ENCODE measurements around the gene CITED4.

The CITED4 gene

DNA sequence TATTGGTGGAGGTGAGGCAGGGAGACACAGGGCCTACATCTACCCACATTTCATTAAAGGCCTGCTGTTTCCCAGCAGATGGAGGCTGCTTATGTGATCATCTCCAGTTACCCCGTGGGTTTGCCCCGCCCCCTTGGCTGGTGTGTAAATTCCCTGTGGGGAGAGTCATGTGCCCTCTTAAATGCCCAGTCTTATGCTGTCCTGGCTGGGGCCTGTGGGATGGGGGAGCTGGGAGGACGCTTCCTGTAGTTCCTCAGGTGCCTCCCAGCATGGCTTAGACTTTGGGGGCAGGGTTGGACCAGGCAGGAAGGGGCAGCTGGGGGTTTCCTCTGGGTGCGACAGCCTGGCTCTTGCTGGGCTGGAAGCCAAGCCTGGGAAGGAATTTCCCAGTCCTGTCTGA, 15.5 kb upstream of the CITED4 start:
- H3K27ac ChIP-seq: peak overlapping the region; percentile 75 to 83
- DNase-seq (ENCODE audit: low spot score): peak; percentile 84
- TF ChIP-seq, protein P1, sequence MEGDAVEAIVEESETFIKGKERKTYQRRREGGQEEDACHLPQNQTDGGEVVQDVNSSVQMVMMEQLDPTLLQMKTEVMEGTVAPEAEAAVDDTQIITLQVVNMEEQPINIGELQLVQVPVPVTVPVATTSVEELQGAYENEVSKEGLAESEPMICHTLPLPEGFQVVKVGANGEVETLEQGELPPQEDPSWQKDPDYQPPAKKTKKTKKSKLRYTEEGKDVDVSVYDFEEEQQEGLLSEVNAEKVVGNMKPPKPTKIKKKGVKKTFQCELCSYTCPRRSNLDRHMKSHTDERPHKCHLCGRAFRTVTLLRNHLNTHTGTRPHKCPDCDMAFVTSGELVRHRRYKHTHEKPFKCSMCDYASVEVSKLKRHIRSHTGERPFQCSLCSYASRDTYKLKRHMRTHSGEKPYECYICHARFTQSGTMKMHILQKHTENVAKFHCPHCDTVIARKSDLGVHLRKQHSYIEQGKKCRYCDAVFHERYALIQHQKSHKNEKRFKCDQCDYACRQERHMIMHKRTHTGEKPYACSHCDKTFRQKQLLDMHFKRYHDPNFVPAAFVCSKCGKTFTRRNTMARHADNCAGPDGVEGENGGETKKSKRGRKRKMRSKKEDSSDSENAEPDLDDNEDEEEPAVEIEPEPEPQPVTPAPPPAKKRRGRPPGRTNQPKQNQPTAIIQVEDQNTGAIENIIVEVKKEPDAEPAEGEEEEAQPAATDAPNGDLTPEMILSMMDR (IDR thresholded peaks at IDR 0.05): no peak
- no peak overlapping the region for H3K4me3 ChIP-seq

DNA sequence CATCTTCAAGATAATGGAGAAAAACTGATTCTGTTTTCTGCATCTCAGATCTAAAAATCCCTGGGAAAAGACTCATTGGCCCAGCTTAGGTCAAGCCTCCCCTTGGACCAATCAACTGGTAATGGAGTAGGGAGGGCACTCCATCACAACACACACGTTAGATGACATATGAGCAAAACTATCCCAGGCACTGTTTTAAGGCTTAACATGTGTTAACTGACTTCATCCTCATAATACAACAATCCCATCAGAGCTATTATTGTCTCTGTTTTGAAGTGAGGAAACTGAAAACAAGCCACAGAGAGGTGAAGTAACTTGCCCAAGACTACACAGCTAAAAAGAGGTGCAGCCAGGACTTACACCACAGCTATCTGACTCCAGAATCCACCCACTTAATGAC, 14.7 kb upstream of the CITED4 start:
- Histone ChIP-seq H3K27ac (peak overlapping the region; percentile 75 to 83), H3K4me3 (no peak overlapping the region)
- no peak for DNase-seq (ENCODE audit: low spot score)
- TF ChIP-seq, protein P1 (IDR thresholded peaks at IDR 0.05): no peak

DNA sequence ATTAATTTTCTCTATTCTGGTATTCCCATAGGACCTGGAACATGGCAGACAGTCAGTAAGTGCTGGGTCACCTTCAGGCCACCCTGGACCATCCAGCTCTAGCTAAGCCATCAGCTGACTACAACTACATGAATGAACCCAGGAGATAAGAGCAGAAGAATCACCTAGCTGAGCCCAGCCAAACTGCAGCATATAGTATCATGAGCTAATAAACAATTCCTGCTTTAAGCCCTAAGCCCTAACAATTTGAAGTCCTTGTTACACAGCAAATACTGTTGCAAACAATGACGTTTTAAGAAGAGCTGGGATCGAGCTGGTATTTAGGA, 14.2 kb upstream of the CITED4 start:
- Histone ChIP-seq H3K27ac (no peak overlapping the region), H3K4me3 (no peak overlapping the region)
- TF ChIP-seq, protein P1 (IDR thresholded peaks at IDR 0.05): no peak
- no peak for DNase-seq (ENCODE audit: low spot score)

DNA sequence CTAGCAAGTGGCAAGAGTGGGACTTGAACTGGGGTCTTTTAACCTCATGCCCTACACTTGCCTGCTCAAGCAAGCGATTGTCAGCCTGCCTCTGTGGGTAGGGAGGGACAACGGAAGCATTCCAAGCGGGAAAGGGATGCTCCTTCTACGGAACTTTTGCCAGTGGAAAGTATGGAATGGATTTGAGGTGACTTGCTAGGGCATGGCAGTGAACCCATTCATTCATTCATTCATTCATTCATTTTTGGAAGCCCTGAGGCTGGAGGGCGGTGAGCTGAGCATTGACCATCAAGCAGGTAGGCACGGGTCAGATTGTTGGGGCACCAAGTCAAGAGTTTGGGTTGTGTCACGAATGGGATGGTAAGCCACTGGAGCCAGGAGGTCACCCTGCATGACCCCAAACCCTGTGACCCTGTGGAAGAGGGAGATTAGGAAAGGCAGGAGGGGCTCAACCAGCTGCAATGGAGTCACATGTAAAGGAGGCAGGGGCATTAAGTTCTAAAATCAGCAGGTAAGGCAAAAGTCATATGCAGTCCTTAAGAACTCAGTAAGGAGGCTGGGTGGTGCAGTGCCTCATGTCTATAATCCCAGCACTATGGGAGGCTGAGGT, 11.8 kb upstream of the CITED4 start:
- H3K27ac ChIP-seq: no peak overlapping the region
- peak; percentile 63 for DNase-seq (ENCODE audit: low spot score)
- no peak overlapping the region for H3K4me3 ChIP-seq
- TF ChIP-seq, protein P1 (IDR thresholded peaks at IDR 0.05): no peak

DNA sequence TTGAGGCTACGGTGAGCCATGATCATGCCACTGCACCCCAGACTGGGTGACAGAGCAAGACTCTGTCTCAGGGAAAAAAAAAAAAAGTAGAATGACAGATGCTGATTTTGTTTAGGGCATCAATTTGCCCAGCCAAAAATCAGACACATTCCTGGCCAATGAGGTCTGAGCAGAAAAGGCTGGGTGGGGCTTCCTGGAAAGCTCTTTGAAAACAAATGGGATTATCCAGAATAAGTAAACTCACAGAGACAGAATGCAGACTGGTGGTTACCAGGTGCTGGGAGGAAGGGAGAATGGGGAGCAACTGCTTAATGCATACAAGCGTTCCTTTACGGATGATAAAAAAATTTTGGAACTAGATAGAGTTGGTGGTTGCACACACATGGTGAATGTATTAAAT, 10.1 kb upstream of the CITED4 start:
- TF ChIP-seq, protein P1 (IDR thresholded peaks at IDR 0.05): no peak
- DNase-seq (ENCODE audit: low spot score): no peak
- no peak overlapping the region for H3K27ac ChIP-seq
- H3K4me3 ChIP-seq: no peak overlapping the region

DNA sequence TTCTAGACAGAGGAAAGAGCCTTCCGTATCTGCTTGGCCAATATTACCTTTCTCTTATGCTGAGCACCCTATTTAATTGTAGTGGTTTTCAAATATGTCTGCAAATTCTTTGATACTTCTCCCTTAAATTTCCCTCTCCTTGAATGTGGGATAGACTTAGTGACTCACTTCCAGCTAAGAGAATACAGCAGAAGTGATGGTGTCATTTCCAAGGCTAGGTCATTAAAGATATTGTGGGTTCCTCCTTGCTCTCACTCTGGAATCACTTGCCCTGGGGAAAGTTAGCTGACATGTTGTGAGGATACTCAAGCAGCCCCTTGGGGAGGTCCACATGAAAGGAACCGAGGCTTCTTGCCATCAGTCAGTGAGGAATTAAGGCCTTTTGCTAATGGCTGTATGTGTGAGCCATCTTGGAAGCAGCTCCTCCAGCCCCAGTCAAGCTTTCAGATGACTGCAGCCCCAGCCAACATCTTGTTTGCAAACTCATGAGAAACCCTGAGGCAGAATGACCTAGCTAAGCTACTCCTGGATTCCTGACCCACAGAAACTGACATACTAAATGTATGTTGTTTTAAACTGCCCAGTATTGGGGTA, 8.1 kb upstream of the CITED4 start:
- TF ChIP-seq, protein P1 (IDR thresholded peaks at IDR 0.05): no peak
- no peak for DNase-seq (ENCODE audit: low spot score)

DNA sequence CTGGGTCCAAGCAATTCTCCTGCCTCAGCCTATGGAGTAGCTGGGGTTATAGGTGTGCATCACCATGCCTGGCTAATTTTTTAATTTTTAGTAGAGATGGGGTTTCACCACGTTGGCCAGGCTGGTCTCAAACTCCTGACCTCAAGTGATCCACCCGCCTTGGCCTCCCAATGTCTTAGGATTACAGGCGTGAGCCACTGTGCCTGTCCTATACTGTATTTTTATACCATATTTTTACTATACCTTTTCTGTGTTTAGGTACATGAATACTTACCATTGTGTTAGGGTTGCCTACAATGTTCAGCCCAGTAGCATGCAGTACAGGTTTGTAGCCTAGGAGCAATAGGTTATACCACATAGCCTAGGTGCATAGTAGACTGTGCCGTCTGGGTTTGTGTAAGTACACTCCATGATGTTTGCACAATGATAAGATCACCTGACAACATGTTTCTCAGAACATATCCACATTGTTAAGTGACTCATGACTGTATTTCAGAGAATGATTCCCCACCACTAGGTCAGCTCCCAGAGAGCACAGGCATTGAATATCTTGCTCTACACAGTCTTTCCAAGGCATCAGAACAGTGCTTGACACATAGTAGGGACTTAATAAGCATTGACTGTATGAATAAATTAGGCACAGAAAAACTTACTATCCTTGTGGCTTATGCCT, 6.0 kb upstream of the CITED4 start:
- Histone ChIP-seq H3K27ac (no peak overlapping the region), H3K4me3 (no peak overlapping the region)
- DNase-seq (ENCODE audit: low spot score): no peak
- TF ChIP-seq, protein P1 (IDR thresholded peaks at IDR 0.05): no peak

More for the DNA sequence above, 8.1 kb upstream of the CITED4 start:
- Histone ChIP-seq H3K27ac (no peak overlapping the region), H3K4me3 (no peak overlapping the region)
